Ovary (tissue), 3 donors: Measurements from ENCODE around the gene LIPK.

Experiments used
- CTCF ChIP-seq, 3 donors: fragments of 450-650 bp in 2 of 3; fragments of 200-600 bp in 1 of 3; IDR thresholded peaks; one replicate each; pipeline versions ENCODE4 v1.5.1 to v1.8.0; 2016 to 2022; ENCODE audit warnings: antibody characterized with exemption in 3 of 3, mild to moderate bottlenecking in 1 of 3
- POLR2A ChIP-seq: fragments of 450-650 bp; IDR thresholded peaks from one replicate; pipeline ENCODE4 v1.6.1; 2017; ENCODE audit warnings: antibody characterized with exemption, mild to moderate bottlenecking, moderate library complexity
- donor health status: DM: no; HTN: no; CAD: no.

DNA sequence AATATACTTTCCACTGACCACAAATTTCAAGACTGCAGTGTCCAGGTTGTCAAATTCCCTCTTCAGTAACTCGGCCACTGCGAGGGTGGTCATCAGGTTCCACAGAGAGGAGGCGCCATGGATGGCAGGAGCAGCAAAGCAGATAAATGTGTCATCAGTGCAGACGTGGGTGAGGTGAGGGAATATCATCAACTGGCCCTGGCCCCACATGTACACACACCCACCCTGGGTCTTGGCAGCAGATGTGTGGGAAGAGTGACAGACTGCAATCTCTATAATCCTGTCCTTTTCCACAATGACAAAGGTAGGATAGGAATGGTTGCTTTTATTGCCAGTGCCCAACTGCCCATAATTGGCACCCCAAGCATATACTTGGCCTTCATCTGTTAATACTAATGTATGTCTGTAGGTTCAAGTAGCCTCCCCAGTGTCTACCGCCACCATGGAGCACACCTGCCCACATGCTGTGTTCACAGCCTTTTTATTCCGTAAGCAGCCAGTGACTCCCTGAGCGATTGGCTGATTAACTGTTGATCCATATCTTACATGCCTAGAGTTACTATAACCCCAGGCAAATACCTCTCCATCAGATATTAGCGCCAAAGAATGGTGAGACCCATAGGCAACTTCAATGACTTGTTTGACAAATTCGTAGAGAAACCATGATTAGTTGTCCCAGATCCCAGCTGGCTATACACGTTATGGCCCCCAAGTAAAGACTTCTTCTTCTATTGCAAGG lies 80.2 kb downstream of the LIPK start:
- TF ChIP-seq CTCF (IDR thresholded peaks at IDR 0.05) (no peak), POLR2A (no peak)
